Measurements from ENCODE around the gene R3HDM1.

- TF ChIP-seq CTCF (IDR thresholded peaks at IDR 0.05) (no peak), POLR2A (IDR thresholded peaks at IDR 0.05; ENCODE audit: low read depth) (no peak), EP300 (IDR thresholded peaks at IDR 0.05) (no peak), POLR2AphosphoS5 (IDR thresholded peaks at IDR 0.05) (no peak)
Measured at GRCh38 chr2:135637456-135638087, 106.3 kb downstream of the R3HDM1 start.

Measured in esophagus muscularis mucosa (tissue), 4 donors.